Activated CD4-positive, alpha-beta T cell treated with anti-CD3 and anti-CD28 coated beads for 48 hours (primary cell): Measurements from ENCODE around the gene RBM28.

Source experiments
- DNase-seq: peaks from one replicate; pipeline ENCODE4 v3.0.0-alpha.2; 2020

RBM28 gene

GRCh38 chr7:128257458-128257857, 86.2 kb downstream of the RBM28 start:
- no peak for DNase-seq

GRCh38 chr7:128255271-128255670, 88.4 kb downstream of the RBM28 start:
- no peak for DNase-seq

GRCh38 chr7:128254470-128254869, 89.2 kb downstream of the RBM28 start:
- no peak for DNase-seq

- no peak for DNase-seq
Measured at GRCh38 chr7:128253701-128254100, 90.0 kb downstream of the RBM28 start.

GRCh38 chr7:128251337-128251736, 92.4 kb downstream of the RBM28 start:
- DNase-seq = no peak
